A549 (cell line): ENCODE measurements around the gene MTRR. TPM values are rescaled to one million over a fixed set of nuclear protein-coding genes. Genes with fewer than 3 reads are reported as not detected.

Experiments
- ATAC-seq, 2 experiments: fragments of 200-7000 bp in 1 of 2; fragments of >200 bp in 1 of 2; cut with Nextera tagmentation in 1 of 2; cut with Tn5 transposase in 1 of 2; 3 replicates each; pipeline versions ENCODE4 v1.8.0 to v1.9.1; 2018 to 2020; ENCODE audit warnings: mild to moderate bottlenecking in 1 of 2, moderate library complexity in 1 of 2
- CTCF ChIA-PET: fragments of 300-600 bp; sonication (Branson Sonifier 250); formaldehyde crosslinking; extraction: SDS; loops from one replicate; lab custom pipeline; 2021; ENCODE audit warnings: antibody characterized with exemption, inconsistent platforms; lab: Yijun Ruan, JAX
- POLR2A ChIA-PET: fragments of 350-600 bp; formaldehyde crosslinking; extraction: SDS; loops from one replicate; lab custom pipeline; 2021; ENCODE audit warnings: antibody characterized with exemption, inconsistent platforms; lab: Yijun Ruan, JAX
- DNase-seq, 2 experiments: peaks; one replicate each; pipeline versions ENCODE4 v3.0.0 to v3.0.0-alpha.2; 2011 to 2016; ENCODE audit warnings: low read depth in 1 of 2, low spot score in 1 of 2
- FAIRE-seq: peaks from 2 replicates; lab custom pipeline; 2011; peaks lifted over from hg19 to GRCh38; lab: Jason Lieb, UNC
- H3K27ac ChIP-seq, 2 experiments: fragments of >200 bp; sonication (Bioruptor Twin); formaldehyde crosslinking; 3 replicates each; pipeline ENCODE4 v1.5.1; 2016 to 2017
- H3K4me1 ChIP-seq: fragments of >200 bp; sonication (Bioruptor Twin); formaldehyde crosslinking; 3 replicates; pipeline ENCODE4 v1.6.1; 2016
- H3K4me2 ChIP-seq: fragments of >200 bp; sonication (Bioruptor Twin); formaldehyde crosslinking; 3 replicates; pipeline ENCODE4 v1.6.1; 2016
- H3K4me3 ChIP-seq: fragments of >200 bp; sonication (Bioruptor Twin); formaldehyde crosslinking; 3 replicates; pipeline ENCODE4 v1.5.1; 2016
- H3K9me3 ChIP-seq: fragments of >200 bp; sonication (Bioruptor Twin); formaldehyde crosslinking; 3 replicates; pipeline ENCODE4 v1.6.1; 2016
- ATOH8 ChIP-seq: fragments of 250-450 bp; sonication (Bioruptor Pico); IDR thresholded peaks from 2 replicates; pipeline ENCODE4 v1.5.0; 2020; ENCODE audit warnings: low read depth, mild to moderate bottlenecking, moderate library complexity
- BCL3 ChIP-seq: fragments of >200 bp; sonication (Bioruptor Twin); formaldehyde crosslinking; IDR thresholded peaks from 3 replicates; pipeline ENCODE4 v1.6.1; 2016
- CBX2 ChIP-seq: fragments of 200-600 bp; sonication (generic); IDR thresholded peaks from 2 replicates; pipeline ENCODE4 v1.6.1; 2016; ENCODE audit warnings: low read depth, mild to moderate bottlenecking, borderline replicate concordance
- CBX8 ChIP-seq: fragments of 200-600 bp; sonication (generic); IDR thresholded peaks from 2 replicates; pipeline ENCODE4 v1.6.1; 2016
- CHD2 ChIP-seq: fragments of 150-350 bp; IDR thresholded peaks from 2 replicates; pipeline ENCODE4 v1.6.1; 2014; ENCODE audit warnings: low read length; ENCODE audit not compliant: partially characterized antibody
- EP300 ChIP-seq, 2 experiments: fragments of >200 bp; sonication (Bioruptor Twin); formaldehyde crosslinking; IDR thresholded peaks; 2 replicates in 1 of 2; 3 replicates in 1 of 2; pipeline ENCODE4 v1.6.1; 2016 to 2017
- FOSB ChIP-seq: fragments of 250-450 bp; sonication (Bioruptor Pico); IDR thresholded peaks from 2 replicates; pipeline ENCODE4 v1.5.0; 2020; ENCODE audit warnings: mild to moderate bottlenecking, moderate library complexity
- GATA3 ChIP-seq: IDR thresholded peaks from 2 replicates; pipeline ENCODE4 v1.6.1; 2012; ENCODE audit warnings: borderline replicate concordance
- HDAC2 ChIP-seq: fragments of 200-600 bp; sonication (generic); IDR thresholded peaks from 2 replicates; pipeline ENCODE4 v1.6.1; 2016
- HOXA7 ChIP-seq: fragments of 250-450 bp; sonication (Bioruptor Pico); IDR thresholded peaks from 2 replicates; pipeline ENCODE4 v1.5.0; 2020; ENCODE audit warnings: mild to moderate bottlenecking, moderate library complexity
- HOXB13 ChIP-seq: fragments of 250-450 bp; sonication (Bioruptor Pico); IDR thresholded peaks from 2 replicates; pipeline ENCODE4 v1.5.0; 2020; ENCODE audit warnings: low read depth, mild to moderate bottlenecking, moderate library complexity
- HOXB5 ChIP-seq: fragments of 250-450 bp; sonication (Bioruptor Pico); IDR thresholded peaks from 2 replicates; pipeline ENCODE4 v1.5.0; 2020; ENCODE audit warnings: mild to moderate bottlenecking, moderate library complexity
- JUN ChIP-seq, 2 experiments: fragments of >200 bp; sonication (Bioruptor Twin); formaldehyde crosslinking; IDR thresholded peaks; 2 replicates in 1 of 2; 3 replicates in 1 of 2; pipeline ENCODE4 v1.6.1; 2016 to 2017
- MAFK ChIP-seq: fragments of 450-650 bp; IDR thresholded peaks from 2 replicates; pipeline ENCODE4 v1.6.1; 2014; ENCODE audit not compliant: partially characterized antibody
- MAZ ChIP-seq: fragments of 150-350 bp; IDR thresholded peaks from 2 replicates; pipeline ENCODE4 v1.6.1; 2014; ENCODE audit warnings: antibody characterized with exemption, low read depth, low read length, borderline replicate concordance
- NPAS2 ChIP-seq: fragments of 250-450 bp; sonication (Bioruptor Pico); IDR thresholded peaks from 2 replicates; pipeline ENCODE4 v1.8.0; 2022; ENCODE audit warnings: mild to moderate bottlenecking, moderate library complexity, borderline replicate concordance
- REST ChIP-seq: fragments of 200-600 bp; sonication (generic); IDR thresholded peaks from 2 replicates; pipeline ENCODE4 v1.6.1; 2016; ENCODE audit warnings: antibody characterized with exemption, mild to moderate bottlenecking, moderate library complexity
- RFX5 ChIP-seq: fragments of 450-650 bp; IDR thresholded peaks from 2 replicates; pipeline ENCODE4 v1.7.1; 2014; ENCODE audit warnings: antibody characterized with exemption, mild to moderate bottlenecking, moderate library complexity
- RNF2 ChIP-seq: fragments of 200-600 bp; sonication (generic); IDR thresholded peaks from 2 replicates; pipeline ENCODE4 v1.6.1; 2016; ENCODE audit warnings: low read depth, mild to moderate bottlenecking, antibody characterized with exemption, moderate library complexity, borderline replicate concordance
- SREBF2 ChIP-seq: fragments of 450-650 bp; IDR thresholded peaks from 2 replicates; pipeline ENCODE4 v1.6.1; 2014; ENCODE audit warnings: mild to moderate bottlenecking, moderate library complexity
- ZSCAN20 ChIP-seq: fragments of 250-450 bp; sonication (Bioruptor Pico); IDR thresholded peaks from 2 replicates; pipeline ENCODE4 v1.8.0; 2022; ENCODE audit warnings: mild to moderate bottlenecking, moderate library complexity
- WGBS: methylation state at CpG from one replicate; pipeline ENCODE4 v1.1.6; 2017; ENCODE audit errors: missing lambda C conversion rate; 5-methylcytosine and 5-hydroxymethylcytosine counted together
- polyA plus RNA-seq, 4 experiments: library from polyadenylated mRNA; depleted of rRNA in 3 of 4; stranded (reverse); fragments of >200 nt; fragmentation: RNase III in 1 of 4; extraction: RNeasy Plus Mini Kit Qiagen cat#74134 plus additional on column Dnase treatment in 1 of 4; gene quantifications; 2 replicates in 3 of 4; 3 replicates in 1 of 4; pipeline ENCODE4 v1.2.3, GENCODE V29; 2011 to 2017
- TF ChIP-seq, protein P1 (sequence below): fragments of 250-450 bp; sonication (Bioruptor Pico); IDR thresholded peaks from 2 replicates; pipeline ENCODE4 v1.5.0; 2021; ENCODE audit warnings: mild to moderate bottlenecking, moderate library complexity, borderline replicate concordance

Gene MTRR
- polyA plus RNA-seq, 2 of the 4 experiments (the other 2 are of a cell fraction), result 44.1 to 86.3 TPM

- Histone ChIP-seq H3K4me1 (no peaks in the 10 kb centered on the region), H3K4me2 (no peak overlapping the region), H3K27ac (no peak overlapping the region), H3K9me3 (no peaks in the 10 kb centered on the region), H3K4me3 (no peak overlapping the region)
- ATAC-seq (no peak), FAIRE-seq (no peak), DNase-seq (no peak)
- ChIA-PET CTCF (interaction anchor here (1.5 kb wide), 1 partner anchor 41 kb away, joined by 3 read pairs; no protein-coding TSS in a partner anchor), POLR2A (no interaction called here)
- TF ChIP-seq HOXA7 (CRISPR knock-in tag), result no peak
- TF ChIP-seq HOXB5 (CRISPR knock-in tag), result no peak
- no peak for TF ChIP-seq CBX2
- no peak for TF ChIP-seq FOSB
- TF ChIP-seq MAFK, result no peak
- TF ChIP-seq CHD2, result no peak
- no peak for TF ChIP-seq RFX5
- TF ChIP-seq, protein P1, sequence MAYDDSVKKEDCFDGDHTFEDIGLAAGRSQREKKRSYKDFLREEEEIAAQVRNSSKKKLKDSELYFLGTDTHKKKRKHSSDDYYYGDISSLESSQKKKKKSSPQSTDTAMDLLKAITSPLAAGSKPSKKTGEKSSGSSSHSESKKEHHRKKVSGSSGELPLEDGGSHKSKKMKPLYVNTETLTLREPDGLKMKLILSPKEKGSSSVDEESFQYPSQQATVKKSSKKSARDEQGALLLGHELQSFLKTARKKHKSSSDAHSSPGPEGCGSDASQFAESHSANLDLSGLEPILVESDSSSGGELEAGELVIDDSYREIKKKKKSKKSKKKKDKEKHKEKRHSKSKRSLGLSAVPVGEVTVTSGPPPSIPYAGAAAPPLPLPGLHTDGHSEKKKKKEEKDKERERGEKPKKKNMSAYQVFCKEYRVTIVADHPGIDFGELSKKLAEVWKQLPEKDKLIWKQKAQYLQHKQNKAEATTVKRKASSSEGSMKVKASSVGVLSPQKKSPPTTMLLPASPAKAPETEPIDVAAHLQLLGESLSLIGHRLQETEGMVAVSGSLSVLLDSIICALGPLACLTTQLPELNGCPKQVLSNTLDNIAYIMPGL (CRISPR knock-in tag), result no peak
- TF ChIP-seq SREBF2, result no peak
- TF ChIP-seq HOXB13 (CRISPR knock-in tag), result no peak
- TF ChIP-seq JUN (IDR thresholded peaks at IDR 0.05), result no peak
- TF ChIP-seq NPAS2, result no peak
- no peak for TF ChIP-seq REST
Observed at GRCh38 chr5:7844901-7845300, 24.0 kb upstream of the MTRR start.

GRCh38 chr5:7845557-7845956 is 23.4 kb upstream of the MTRR start:
- Histone ChIP-seq H3K4me3 (no peak overlapping the region), H3K4me1 (no peaks in the 10 kb centered on the region), H3K4me2 (no peak overlapping the region), H3K9me3 (no peaks in the 10 kb centered on the region), H3K27ac (no peak overlapping the region)
- ChIA-PET POLR2A (no interaction called here), CTCF (interaction anchor here (1.5 kb wide), 1 partner anchor 40 kb away, joined by 3 read pairs; no protein-coding TSS in a partner anchor)
- TF ChIP-seq EP300 (IDR thresholded peaks at IDR 0.05) (no peak), RNF2 (no peak), FOSB (no peak), BCL3 (no peak), JUN (IDR thresholded peaks at IDR 0.05) (no peak), ZSCAN20 (CRISPR knock-in tag) (no peak), CBX2 (no peak), GATA3 (no peak), MAFK (no peak), MAZ (no peak), REST (no peak), CBX8 (no peak), HDAC2 (no peak), ATOH8 (no peak)
- WGBS, result 62% methylated on average over 7 of the region's 7 CpGs
- FAIRE-seq (no peak), DNase-seq (no peak), ATAC-seq (no peak)
